Cardiac septum (tissue), 1 donor: Measurements from ENCODE around the gene CDIPT. TPM values are rescaled to one million over a fixed set of nuclear protein-coding genes. Genes with fewer than 3 reads are reported as not detected.
"Not testable (repeated sequence)": the region's sequence is repeated elsewhere in the genome, so short reads cannot be mapped to it uniquely, and the experiment has no call there.

ENCODE experiments used
- DNase-seq: peaks from one replicate; pipeline ENCODE4 v3.0.0-alpha.2; 2020; ENCODE audit warnings: low spot score
- intact Hi-C: fragments of 100-400 bp; cut with DNase I; formaldehyde crosslinking; loops from one replicate; pipeline ENCODE4 v1.14.0; 2022
- total RNA-seq: library from RNA; stranded (reverse); fragmentation: NEBNext Ultra II Directional; extraction: Animal tissue kit (Norgen Biotek cat#: 25700); gene quantifications from one replicate; pipeline ENCODE4 v1.2.1, GENCODE V29; 2021
- donor health status: DM: no; HTN: no; CAD: no.

Gene CDIPT
- total RNA-seq, 1 donor from 2014 or later, result 73.8 TPM

DNA sequence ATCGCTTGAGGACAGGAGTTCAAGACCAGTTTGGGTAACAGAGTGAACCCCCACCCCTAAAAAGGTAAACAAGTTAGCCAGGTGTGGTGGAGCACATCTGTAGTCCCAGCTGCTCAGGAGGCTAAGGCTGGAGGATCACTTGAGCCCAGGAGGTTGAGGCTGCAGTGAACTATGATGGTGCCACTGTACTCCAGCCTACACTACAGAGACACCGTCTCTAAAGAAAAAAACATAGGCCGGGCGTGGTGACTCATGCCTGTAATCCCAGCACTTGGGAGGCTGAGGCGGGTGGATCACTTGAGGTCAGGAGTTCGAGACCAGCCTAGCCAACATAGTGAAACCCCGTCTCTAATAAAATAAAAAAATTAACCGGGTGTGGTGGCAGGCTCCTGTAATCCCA lies 6.0 kb upstream of the CDIPT start:
- intact Hi-C loops, DNase-seq: not testable (repeated sequence)

DNA sequence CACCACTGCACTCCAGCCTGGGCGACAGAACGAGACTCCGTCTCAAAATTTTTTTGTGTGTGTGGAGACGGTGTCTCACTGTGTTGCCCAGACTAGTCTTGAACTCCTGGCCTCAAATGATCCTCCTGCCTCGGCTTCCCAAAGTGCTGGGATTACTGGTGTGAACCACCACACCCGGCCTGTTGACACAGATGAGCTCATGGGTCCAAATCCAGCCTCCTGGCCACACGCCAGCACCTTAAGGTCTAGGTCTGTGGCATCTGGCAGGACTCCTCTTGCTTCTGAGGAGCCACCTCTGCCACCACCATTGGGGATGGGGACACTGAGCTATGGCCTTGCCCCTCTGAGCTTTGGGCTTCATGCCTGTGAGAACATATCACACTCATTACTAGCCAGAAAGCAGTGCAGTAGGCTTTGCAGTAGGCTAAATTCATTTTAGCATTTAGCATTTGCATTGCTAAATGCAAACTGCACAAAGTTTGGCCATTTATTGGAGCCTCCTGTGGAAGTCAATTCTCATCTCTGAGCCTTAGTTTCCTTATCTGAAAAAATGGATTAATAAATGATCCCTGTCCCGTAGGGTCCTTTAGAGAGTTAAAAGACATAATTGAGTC lies 5.5 kb upstream of the CDIPT start:
- intact Hi-C loops, result no loop called here
- no peak for DNase-seq

DNA sequence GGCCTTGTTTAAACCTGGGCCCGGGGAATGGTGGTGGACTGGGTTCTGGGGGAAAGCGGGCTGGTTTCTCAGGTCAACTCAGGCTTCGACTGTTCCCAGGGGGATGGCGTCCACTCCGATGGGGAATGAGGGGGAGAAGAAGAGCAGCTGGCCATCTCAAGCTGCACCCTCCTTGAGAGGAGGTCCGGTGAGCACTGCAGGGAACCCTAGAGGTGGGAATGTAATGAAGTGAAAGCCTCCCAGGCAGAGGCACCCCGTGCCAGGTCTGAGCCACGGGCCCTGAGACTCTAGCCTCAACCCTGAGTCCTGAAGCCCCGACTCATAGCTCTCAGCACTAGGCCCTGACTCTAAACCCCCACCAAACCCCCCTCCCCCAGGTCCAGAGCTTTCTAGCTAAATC lies 1.2 kb upstream of the CDIPT start:
- no peak for DNase-seq
- intact Hi-C loops, result loop anchor here (5.0 kb wide), 1 partner anchor 47 kb away; the partner anchor contains the start of gene PAGR1

DNA sequence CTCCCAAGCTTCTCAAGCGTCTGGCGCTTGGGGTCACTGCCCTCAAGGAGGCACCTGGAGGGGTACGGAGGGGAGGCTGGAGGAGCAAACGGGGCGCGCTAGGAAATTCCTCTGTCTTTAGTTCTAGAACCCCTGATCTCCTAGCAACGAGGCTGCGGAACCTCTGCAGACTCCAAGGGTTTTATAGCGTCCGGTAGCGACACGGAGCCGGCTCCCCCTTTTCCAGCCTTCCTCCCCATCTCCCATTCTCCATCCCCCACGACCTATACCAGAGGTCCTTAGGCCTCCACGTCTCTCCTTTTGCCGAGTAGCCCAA lies 601 bp upstream of the CDIPT start:
- intact Hi-C loops, result loop anchor here (1.0 to 5.0 kb wide), 3 partner anchors 46 to 133 kb away; partner anchors contain the start of genes INO80E, KIF22 and PAGR1
- DNase-seq, result no peak

DNA sequence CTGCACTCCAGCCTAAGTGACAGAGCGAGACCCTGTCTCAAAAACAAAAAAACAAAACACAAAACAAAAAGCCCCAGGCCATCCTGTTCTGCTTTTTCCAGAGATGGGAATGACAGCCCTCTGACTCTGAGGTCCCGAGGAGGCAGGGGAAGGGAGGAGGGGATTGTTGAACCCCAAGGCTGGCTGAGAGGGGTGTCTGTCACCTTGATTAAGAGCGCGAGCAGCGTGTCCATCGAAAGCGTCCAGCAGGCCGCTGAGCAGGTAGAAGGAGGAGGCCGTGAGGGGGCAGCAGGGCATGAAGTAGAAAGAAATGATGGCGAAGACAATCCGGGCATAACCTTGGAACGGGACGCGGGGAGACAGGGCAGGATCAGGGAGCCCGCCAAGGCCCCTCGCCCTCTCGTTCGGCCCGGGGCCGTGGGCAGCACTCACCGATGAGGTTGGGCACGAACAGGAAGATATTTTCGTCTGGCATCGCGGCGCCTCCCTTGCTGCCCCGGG lies 593 bp downstream of the CDIPT start:
- intact Hi-C loops, result loop anchor here (2.0 to 5.0 kb wide), 2 partner anchors 45 to 134 kb away; partner anchors contain the start of genes INO80E and PAGR1
- DNase-seq, result no peak

DNA sequence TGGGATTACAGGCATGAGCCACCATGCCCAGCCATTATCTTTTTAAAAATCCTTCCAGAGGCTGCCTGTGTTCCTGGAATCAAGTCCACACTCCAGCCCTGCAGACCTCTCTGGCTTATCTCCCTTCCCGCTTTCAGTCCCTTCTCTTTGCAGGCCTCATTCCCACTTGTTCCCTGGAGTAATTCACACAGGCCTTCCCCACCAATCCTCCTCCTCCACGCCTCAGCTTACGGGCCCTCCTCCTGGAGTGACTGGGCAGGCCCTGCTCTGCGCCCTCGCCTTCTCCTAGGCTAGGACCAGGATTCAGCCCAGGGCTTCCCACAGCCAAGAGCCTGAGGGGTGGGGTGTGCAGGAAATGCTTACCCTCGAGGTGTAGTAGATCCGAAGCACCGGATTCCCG lies 2.8 kb downstream of the CDIPT start:
- no peak for DNase-seq
- intact Hi-C loops, result loop anchor here (5.0 kb wide), 1 partner anchor 43 kb away; the partner anchor contains the start of gene PAGR1

DNA sequence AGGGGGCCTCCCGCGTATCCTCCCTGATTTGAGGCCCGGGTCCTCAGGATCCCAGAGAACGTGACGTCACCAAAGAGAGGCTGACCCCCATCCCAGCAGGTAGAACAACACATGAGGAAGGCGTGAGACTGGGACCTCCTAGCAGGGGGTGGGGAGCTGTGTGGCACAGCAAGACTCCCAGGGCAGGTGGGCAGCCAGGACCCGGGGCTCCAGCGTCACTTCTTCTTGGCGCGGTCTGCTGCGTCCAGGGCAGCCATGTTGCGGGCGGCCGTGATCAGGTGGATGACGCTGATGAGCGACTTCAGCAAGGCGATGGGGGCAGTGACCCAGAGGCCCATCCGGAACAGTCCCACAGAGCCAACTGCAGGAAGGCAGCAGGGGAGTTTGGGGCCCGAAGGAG lies 4.1 kb downstream of the CDIPT start:
- intact Hi-C loops, result no loop called here
- no peak for DNase-seq

DNA sequence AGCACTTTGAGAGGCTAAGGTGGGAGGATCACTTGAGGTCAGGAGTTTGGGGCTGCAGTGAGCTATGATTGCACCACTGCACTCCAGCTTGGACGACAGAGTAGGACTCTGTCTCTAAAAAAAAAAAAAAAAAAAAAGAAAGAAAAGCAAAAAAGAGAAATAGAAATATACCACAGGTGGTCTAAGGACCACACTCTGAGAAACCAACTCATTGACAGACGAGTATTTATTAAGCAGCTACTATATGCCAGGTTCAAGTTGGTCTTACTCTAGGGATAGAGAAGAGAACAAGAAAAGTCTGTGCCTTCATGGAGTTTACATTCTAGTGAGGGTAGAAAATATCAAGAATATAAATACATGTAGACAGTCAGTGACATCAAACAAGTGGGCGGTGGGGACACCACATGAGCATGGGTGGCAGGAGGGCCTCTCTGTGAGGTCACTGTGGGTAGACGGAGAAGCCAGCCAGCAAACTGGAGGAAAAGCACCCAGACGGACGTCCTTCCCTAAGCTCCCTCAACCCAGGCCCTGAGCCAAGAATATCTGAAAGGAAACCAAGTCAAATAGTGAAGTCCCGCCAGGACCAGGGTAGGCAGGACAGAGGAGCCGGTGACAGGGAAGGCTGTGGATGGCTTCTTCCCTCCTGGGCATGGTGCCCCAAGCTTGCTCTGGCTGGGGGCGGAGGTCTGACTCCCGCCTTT lies 4.7 kb downstream of the CDIPT start:
- intact Hi-C loops, result no loop called here
- no peak for DNase-seq

DNA sequence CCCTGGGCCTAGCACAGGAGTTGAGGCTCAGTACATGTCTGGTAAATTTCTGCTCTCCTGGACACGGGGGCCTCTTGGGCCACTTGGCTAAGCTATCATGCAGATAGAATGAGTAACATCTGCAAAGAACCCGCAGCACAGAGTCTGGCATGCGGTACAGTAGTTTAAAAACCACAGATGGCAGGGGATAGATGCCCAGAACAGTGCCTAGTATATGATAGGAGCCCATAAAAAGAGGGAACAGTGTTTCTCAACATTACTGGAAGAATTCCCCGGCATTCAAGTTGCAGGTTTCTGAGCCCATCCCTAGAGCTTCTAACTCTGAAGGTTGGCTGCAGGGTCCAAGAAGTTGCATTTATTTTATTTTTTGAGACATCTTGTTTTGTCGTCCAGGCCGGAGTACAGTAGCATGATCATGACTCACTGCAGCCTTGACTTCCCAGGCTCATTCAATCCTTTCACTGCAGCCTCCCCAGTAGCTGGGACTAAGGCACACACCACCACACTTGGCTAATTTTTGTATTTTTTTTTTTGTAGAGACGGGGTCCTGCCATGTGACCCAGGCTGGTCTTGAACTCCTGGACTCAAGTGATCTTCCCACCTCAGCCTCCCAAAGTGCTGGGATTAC lies 5.8 kb downstream of the CDIPT start:
- intact Hi-C loops, result no loop called here

DNA sequence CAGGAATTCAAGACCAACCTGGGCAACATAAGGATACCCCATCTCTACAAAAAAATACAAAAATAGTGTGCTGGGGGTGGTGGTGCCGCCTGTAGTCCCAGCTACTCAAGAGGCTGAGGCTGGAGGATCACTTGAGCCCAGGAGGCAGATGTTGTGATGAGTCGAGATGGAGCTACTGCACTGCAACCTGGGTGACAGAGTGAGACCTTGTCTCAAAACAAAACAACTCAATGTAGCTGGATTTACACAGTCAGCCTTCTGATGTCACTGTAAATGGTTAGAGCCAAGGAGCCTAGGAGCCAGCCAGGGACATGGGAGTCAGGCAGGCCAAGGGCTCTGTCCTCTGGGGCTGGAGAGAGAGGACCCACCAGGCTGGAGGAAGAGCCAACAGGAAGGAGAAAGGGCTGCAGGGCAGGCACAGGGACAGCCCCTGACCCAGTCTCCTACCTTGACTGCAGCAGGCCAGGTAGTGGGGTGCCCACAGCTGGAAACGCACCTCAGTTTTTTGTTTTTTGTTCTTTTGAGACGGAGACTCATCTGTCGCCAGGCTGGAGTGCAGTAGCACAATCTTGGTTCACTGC lies 8.4 kb downstream of the CDIPT start:
- intact Hi-C loops, result no loop called here
- no peak for DNase-seq

More for the DNA sequence above, 5.8 kb downstream of the CDIPT start:
- DNase-seq, result no peak

DNA sequence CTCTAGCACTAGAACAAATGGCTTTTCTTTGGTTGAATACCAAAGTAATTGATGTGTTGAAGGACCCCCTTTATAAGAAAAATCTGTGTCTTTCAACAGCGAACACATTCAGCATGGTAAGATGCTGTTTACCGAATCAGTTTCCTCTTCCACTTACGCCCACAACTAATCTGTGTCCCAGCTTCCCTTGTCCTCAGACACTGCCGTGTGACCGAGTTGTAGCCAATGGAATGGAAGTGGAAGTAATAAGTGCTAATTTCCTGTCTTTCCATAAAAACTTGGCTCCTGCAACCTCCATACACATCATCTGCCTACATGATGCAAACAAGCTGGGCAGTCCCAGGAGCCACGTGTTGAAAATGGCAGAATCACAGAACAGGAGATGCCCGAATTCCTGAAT lies 10.4 kb downstream of the CDIPT start:
- intact Hi-C loops, result no loop called here
- DNase-seq, result no peak

DNA sequence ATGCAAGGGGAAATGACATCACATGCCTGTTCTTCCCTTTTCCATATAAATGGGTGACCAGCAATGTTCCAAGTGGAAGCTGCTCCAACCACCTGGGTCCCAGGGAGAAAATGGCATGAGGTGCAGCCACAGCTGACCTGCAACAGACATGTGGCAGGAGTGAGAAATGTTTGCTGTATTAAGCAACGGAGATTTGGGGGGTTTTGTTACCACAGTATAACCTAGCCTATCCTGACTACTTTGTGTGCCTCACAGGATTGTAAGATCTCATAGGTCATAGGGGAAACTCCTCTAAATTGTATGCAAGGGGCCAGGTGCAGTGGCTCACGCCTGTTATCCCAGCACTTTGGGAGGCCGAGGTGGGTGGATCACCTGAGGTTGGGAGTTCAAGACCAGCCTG lies 12.0 kb downstream of the CDIPT start:
- intact Hi-C loops, result no loop called here

DNA sequence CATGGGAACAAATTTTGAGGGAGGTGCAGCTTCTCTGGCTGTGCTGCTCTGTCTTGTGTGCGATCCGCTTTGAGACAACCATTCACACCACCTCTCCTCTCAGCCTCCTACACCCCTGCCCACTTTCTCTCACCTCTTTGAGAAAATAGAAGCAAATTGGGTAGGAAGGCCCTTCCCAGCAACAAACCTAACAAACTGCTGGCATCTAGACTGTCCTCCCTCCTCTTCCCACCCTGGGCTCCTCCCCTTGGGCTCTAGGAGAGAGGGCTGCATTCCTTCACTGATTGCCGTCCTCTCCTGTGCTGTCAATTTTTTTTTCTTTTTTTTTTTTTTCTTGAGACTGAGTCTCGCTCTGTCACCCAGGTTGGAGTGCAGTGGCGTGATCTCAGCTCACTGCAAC lies 13.5 kb downstream of the CDIPT start:
- DNase-seq, result no peak
- intact Hi-C loops, result loop anchor here (5.0 kb wide), 1 partner anchor 152 kb away; no protein-coding TSS in a partner anchor

More for the DNA sequence above, 12.0 kb downstream of the CDIPT start:
- no peak for DNase-seq

DNA sequence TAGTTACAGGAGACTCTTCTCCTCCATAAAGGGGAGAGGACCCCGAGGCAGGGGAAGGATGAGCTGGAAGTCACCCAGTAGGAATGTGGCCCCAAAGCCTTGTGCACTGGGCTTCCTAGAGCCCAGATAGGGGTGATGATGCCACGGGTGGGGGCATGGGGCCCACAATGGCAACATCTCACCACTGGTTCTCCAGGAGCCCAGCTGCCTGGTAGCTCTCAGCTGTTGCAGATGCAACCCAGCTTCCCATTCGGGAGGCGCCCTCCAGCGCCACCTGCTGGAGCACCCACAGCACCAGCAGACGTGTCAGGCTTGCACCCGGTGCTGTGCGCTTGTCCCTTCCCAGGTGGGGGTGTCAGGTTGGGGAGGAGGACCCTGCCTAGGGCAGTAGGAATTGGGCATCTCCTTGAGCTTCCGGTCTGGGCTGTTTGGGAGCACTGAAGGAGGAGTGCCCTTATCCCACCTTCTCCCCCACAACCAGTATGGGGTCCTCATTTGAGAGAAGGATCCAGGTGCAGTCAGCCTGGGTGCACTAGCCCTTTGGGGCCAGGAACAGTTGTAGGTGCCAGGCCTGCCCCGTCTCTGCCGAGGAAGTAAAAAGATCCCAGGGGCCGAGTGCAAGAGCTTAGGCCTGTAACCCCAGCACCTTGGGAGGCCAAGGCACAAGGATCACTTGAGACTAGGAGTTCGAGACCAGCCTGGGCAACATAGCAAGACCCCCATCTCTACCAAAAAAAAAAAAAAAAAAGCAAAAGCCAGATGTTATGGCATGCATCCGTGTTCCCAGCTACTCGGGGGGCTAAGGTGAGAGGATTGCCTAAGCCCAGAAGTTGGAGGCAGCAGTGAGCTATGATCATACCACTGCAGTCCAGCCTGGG lies 14.4 kb downstream of the CDIPT start:
- intact Hi-C loops, result loop anchor here (5.0 kb wide), 1 partner anchor 151 kb away; no protein-coding TSS in a partner anchor
- DNase-seq, result peak; percentile 93

DNA sequence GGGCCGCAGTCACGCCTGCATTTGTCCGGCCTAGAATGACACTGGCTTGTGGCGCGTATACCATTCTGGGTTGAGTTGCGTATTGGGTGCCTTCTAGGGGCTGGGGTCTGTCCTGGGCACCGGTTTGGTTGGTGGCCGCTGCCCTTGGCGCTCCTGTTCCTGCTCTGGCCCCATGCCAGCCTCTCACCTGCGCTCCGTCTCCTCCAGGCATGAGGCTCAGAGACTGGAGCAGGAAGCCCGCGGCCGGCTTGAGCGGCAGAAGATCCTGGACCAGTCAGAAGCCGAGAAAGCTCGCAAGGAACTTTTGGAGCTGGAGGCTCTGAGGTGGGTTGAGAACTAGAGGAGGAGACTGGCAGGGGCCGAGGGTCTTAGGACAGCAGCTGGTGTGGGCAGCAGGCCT lies 17.4 kb downstream of the CDIPT start:
- DNase-seq, result no peak
- intact Hi-C loops, result loop anchor here (5.0 kb wide), 1 partner anchor 148 kb away; no protein-coding TSS in a partner anchor

DNA sequence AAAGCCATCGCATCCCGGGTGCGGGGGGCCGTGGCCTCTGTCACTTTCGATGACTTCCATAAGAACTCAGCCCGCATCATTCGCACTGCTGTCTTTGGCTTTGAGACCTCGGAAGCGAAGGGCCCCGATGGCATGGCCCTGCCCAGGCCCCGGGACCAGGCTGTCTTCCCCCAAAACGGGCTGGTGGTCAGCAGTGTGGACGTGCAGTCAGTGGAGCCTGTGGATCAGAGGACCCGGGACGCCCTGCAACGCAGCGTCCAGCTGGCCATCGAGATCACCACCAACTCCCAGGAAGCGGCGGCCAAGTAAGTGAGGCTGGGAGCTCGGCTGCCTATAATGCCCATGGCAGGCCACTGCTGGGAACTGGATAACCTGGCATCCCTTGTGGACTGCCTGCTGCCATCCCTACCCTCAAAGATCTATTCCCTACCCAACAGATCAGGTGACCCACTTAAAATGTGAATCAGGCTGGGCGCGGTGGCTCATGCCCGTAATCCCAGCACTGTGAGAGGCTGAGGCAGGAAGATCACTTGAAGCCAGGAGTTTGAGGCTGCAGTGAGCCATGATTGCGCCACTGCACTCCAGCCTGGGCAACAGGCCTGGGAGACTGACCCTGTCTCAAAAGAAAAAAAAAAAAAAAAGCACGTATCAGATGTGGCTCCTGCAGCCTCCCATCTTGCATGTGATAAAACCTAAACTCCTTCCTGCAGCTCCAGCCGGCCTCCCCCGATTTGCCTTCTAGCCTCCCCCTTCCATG lies 18.3 kb downstream of the CDIPT start:
- intact Hi-C loops, result loop anchor here (5.0 kb wide), 1 partner anchor 147 kb away; no protein-coding TSS in a partner anchor
- DNase-seq, result no peak

DNA sequence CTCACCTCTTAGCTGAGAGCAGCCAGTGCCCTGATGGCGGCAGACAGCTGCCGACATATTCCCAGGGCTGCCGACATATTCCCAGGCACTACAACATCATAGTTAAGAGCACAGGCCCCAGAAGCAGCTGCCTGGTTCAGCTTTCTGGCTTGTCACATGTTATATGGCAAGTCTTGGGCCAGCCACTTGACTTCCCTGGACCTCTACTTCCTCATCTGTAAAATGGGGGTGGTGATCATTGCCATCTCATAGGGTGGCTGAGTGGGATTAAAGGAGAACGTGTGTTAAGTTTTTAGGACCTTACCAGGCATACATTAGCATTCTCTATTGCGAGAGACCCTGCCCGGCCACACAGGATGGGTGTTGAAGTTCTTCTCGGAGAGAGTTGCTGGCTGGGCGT lies 19.1 kb downstream of the CDIPT start:
- DNase-seq, result no peak
- intact Hi-C loops, result no loop called here

DNA sequence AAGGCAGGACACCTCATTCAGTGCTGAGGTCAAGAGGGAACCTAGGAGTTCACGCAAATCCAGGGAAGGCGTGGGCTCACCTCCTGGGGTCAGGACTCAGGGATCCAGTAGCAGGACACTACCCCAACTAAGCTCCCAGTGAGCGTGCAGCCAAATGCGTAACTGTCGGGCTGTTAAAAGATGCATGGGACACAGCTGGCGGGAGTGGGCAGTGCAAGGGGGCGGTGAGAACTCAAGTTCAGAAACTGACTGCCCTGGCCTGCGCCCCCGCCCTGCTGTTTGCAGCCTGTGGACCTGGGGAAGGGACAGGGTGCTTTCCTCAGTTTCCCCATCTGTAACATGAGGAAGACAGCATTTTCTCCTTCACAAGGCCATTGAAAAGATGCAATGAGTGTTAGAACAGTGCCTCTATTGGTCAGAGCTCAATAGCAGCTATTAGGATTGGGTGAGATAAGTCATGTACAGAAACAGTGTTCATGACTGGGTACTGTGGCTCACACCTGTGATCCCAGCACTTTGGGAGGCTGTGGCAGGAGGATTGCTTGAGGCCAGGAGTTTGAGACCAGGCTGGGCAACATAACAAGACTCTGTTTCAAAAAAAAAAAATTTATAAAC lies 20.2 kb downstream of the CDIPT start:
- no peak for DNase-seq
- intact Hi-C loops, result no loop called here
